HEK293 (cell line): Measurements from ENCODE around the gene EXOC8.

Source experiments
- CTCF ChIA-PET: fragments of 350-600 bp; formaldehyde crosslinking; extraction: SDS; loops from one replicate; lab custom pipeline; 2021; ENCODE audit warnings: antibody characterized with exemption; lab: Yijun Ruan, JAX
- POLR2A ChIA-PET: fragments of 300-600 bp; formaldehyde crosslinking; extraction: SDS; loops from one replicate; lab custom pipeline; 2020; ENCODE audit warnings: antibody characterized with exemption, inconsistent platforms; lab: Yijun Ruan, JAX
- H3K27ac ChIP-seq: fragments of 200-500 bp; sonication (Bioruptor generic); 2 replicates; pipeline ENCODE4 v1.5.1; 2014; ENCODE audit warnings: low read depth, low read length, control low read depth, inconsistent platforms; ENCODE audit errors: extremely low read depth
- H3K36me3 ChIP-seq, 2 experiments: fragments of 200-500 bp in 1 of 2; sonication (Bioruptor generic) in 1 of 2; 1 replicate in 1 of 2; 2 replicates in 1 of 2; pipeline ENCODE4 v1.5.1; 2014 to 2017; ENCODE audit warnings: inconsistent platforms in 2 of 2, low read length in 2 of 2; ENCODE audit not compliant: control insufficient read depth in 2 of 2, insufficient read depth in 1 of 2
- H3K4me1 ChIP-seq: fragments of 200-500 bp; sonication (Bioruptor generic); 2 replicates; pipeline ENCODE4 v1.5.1; 2014; ENCODE audit warnings: mild to moderate bottlenecking, low read length, inconsistent platforms; ENCODE audit not compliant: control insufficient read depth, insufficient read depth
- H3K4me3 ChIP-seq: 2 replicates; pipeline ENCODE4 v1.5.1; 2011; ENCODE audit warnings: low read depth, mild to moderate bottlenecking, control low read depth, low read length, moderate library complexity
- H3K9me3 ChIP-seq: fragments of 200-500 bp; sonication (Bioruptor generic); 2 replicates; pipeline ENCODE4 v1.5.1; 2014; ENCODE audit warnings: low read depth, low read length, inconsistent platforms; ENCODE audit not compliant: control insufficient read depth, insufficient read depth
- ATF2 ChIP-seq: fragments of 450-650 bp; formaldehyde crosslinking; IDR thresholded peaks from 2 replicates; pipeline ENCODE4 v1.5.1; 2016; ENCODE audit warnings: missing biosample characterization, missing genetic modification characterization, low read depth
- CTCF ChIP-seq: fragments of 450-650 bp; formaldehyde crosslinking; IDR thresholded peaks from 2 replicates; pipeline ENCODE4 v1.5.1; 2016; ENCODE audit warnings: missing biosample characterization, missing genetic modification characterization
- ELK4 ChIP-seq: IDR thresholded peaks from 2 replicates; pipeline ENCODE4 v1.6.1; 2011; ENCODE audit warnings: mild to moderate bottlenecking, low read depth, low read length, borderline replicate concordance
- IKZF3 ChIP-seq: fragments of 450-650 bp; IDR thresholded peaks from 2 replicates; pipeline ENCODE4 v1.5.0; 2018; ENCODE audit warnings: missing biosample characterization, mild to moderate bottlenecking, missing genetic modification characterization, moderate library complexity
- KLF16 ChIP-seq: fragments of 450-650 bp; formaldehyde crosslinking; IDR thresholded peaks from 2 replicates; pipeline ENCODE4 v1.5.1; 2017; ENCODE audit warnings: missing biosample characterization, missing genetic modification characterization
- KLF8 ChIP-seq: fragments of 450-650 bp; formaldehyde crosslinking; IDR thresholded peaks from 2 replicates; pipeline ENCODE4 v1.5.1; 2016; ENCODE audit warnings: missing biosample characterization, missing genetic modification characterization
- OSR2 ChIP-seq: fragments of 450-650 bp; formaldehyde crosslinking; IDR thresholded peaks from 2 replicates; pipeline ENCODE4 v1.5.1; 2016; ENCODE audit warnings: missing biosample characterization, missing genetic modification characterization
- PRDM1 ChIP-seq: fragments of 450-650 bp; formaldehyde crosslinking; IDR thresholded peaks from 2 replicates; pipeline ENCODE4; 2016; ENCODE audit warnings: missing biosample characterization, missing genetic modification characterization
- WT1 ChIP-seq: fragments of 450-650 bp; formaldehyde crosslinking; IDR thresholded peaks from 2 replicates; pipeline ENCODE4 v1.5.1; 2016; ENCODE audit warnings: missing biosample characterization, missing genetic modification characterization
- YY1 ChIP-seq: fragments of 450-650 bp; formaldehyde crosslinking; IDR thresholded peaks from 2 replicates; pipeline ENCODE4 v1.5.1; 2018; ENCODE audit warnings: missing biosample characterization, missing genetic modification characterization
- ZBTB8A ChIP-seq: fragments of 450-650 bp; formaldehyde crosslinking; IDR thresholded peaks from 2 replicates; pipeline ENCODE4 v1.5.1; 2016; ENCODE audit warnings: missing biosample characterization, missing genetic modification characterization
- ZEB2 ChIP-seq: fragments of 450-650 bp; formaldehyde crosslinking; IDR thresholded peaks from 2 replicates; pipeline ENCODE4 v1.5.1; 2016; ENCODE audit warnings: missing biosample characterization, missing genetic modification characterization
- ZFP69B ChIP-seq: fragments of 450-650 bp; formaldehyde crosslinking; IDR thresholded peaks from 2 replicates; pipeline ENCODE4 v1.5.1; 2016; ENCODE audit warnings: missing biosample characterization, missing genetic modification characterization
- ZNF169 ChIP-seq: fragments of 450-650 bp; formaldehyde crosslinking; IDR thresholded peaks from 2 replicates; pipeline ENCODE4 v1.5.1; 2016; ENCODE audit warnings: missing biosample characterization, missing genetic modification characterization
- ZNF239 ChIP-seq: fragments of 450-650 bp; formaldehyde crosslinking; IDR thresholded peaks from 2 replicates; pipeline ENCODE4 v1.5.1; 2016; ENCODE audit warnings: missing biosample characterization, missing genetic modification characterization
- ZNF302 ChIP-seq: fragments of 450-650 bp; formaldehyde crosslinking; IDR thresholded peaks from 2 replicates; pipeline ENCODE4 v1.5.1; 2016; ENCODE audit warnings: missing biosample characterization, missing genetic modification characterization, low read depth
- ZNF324 ChIP-seq: fragments of 450-650 bp; formaldehyde crosslinking; IDR thresholded peaks from 2 replicates; pipeline ENCODE4 v1.5.1; 2016; ENCODE audit warnings: missing biosample characterization, missing genetic modification characterization
- ZNF335 ChIP-seq: fragments of 450-650 bp; formaldehyde crosslinking; conservative IDR thresholded peaks from 2 replicates; pipeline ENCODE4 v1.5.1; 2016; ENCODE audit warnings: missing biosample characterization, missing genetic modification characterization
- ZNF354C ChIP-seq: fragments of 450-650 bp; formaldehyde crosslinking; IDR thresholded peaks from 2 replicates; pipeline ENCODE4 v1.5.1; 2016; ENCODE audit warnings: missing biosample characterization, missing genetic modification characterization, low read depth, borderline replicate concordance
- ZNF426 ChIP-seq: fragments of 450-650 bp; formaldehyde crosslinking; IDR thresholded peaks from 2 replicates; pipeline ENCODE4 v1.5.1; 2017; ENCODE audit warnings: missing biosample characterization, missing genetic modification characterization, mild to moderate bottlenecking, inconsistent platforms, moderate library complexity
- ZNF449 ChIP-seq: fragments of 450-650 bp; formaldehyde crosslinking; IDR thresholded peaks from 2 replicates; pipeline ENCODE4 v1.5.1; 2017; ENCODE audit warnings: missing biosample characterization, mild to moderate bottlenecking, missing genetic modification characterization, moderate library complexity
- ZNF561 ChIP-seq: fragments of 450-650 bp; IDR thresholded peaks from 2 replicates; pipeline ENCODE4 v1.5.1; 2018; ENCODE audit warnings: missing biosample characterization, missing genetic modification characterization, borderline replicate concordance
- ZNF596 ChIP-seq: fragments of 450-650 bp; IDR thresholded peaks from 2 replicates; pipeline ENCODE4 v1.5.0; 2018; ENCODE audit warnings: missing biosample characterization, mild to moderate bottlenecking, missing genetic modification characterization, moderate library complexity
- ZNF660 ChIP-seq: fragments of 450-650 bp; IDR thresholded peaks from 2 replicates; pipeline ENCODE4 v1.5.1; 2018; ENCODE audit warnings: missing biosample characterization, mild to moderate bottlenecking, missing genetic modification characterization
- ZSCAN5A ChIP-seq: fragments of 450-650 bp; formaldehyde crosslinking; IDR thresholded peaks from 2 replicates; pipeline ENCODE4 v1.5.1; 2016; ENCODE audit warnings: missing biosample characterization, missing genetic modification characterization

The EXOC8 gene

GRCh38 chr1:231364192-231364591 is 26.5 kb upstream of the EXOC8 start:
- no peak overlapping the region for H3K4me3 ChIP-seq
- no peaks in the 10 kb centered on the region for H3K9me3 ChIP-seq
- ChIA-PET CTCF (interaction anchor here (0.6 to 1.6 kb wide), 5 partner anchors 39 to 238 kb away, joined by 3 to 4 read pairs (median 3); no protein-coding TSS in a partner anchor), POLR2A (interaction anchor here (0.8 kb wide), 1 partner anchor 58 kb away, joined by 3 read pairs; the partner anchor contains the start of gene EGLN1)
- H3K4me1 ChIP-seq: peaks cover 10% of the 10 kb centered on the region; the same call in 1 of the 2 replicates
- H3K36me3 ChIP-seq: peaks cover 4 to 27% of the 10 kb centered on the region in 2 experiments
- H3K27ac ChIP-seq: no peak overlapping the region
- TF ChIP-seq ZNF169 (tag by site-specific recombination) (no peak), ZNF561 (tag by site-specific recombination) (no peak), IKZF3 (tag by site-specific recombination) (no peak), ATF2 (tag by site-specific recombination) (no peak), ZNF324 (tag by site-specific recombination) (no peak), ZNF596 (no peak), ELK4 (no peak), ZNF426 (tag by site-specific recombination) (no peak), ZBTB8A (tag by site-specific recombination) (no peak), ZNF302 (tag by site-specific recombination) (no peak), WT1 (0 out of 2 replicates have a peak, but pooled peaks have one; percentile 25), ZFP69B (tag by site-specific recombination) (no peak), ZNF449 (tag by site-specific recombination) (peak; percentile 90), ZNF335 (tag by site-specific recombination) (no peak), ZNF660 (no peak), OSR2 (tag by site-specific recombination) (no peak), ZSCAN5A (tag by site-specific recombination) (no peak), PRDM1 (tag by site-specific recombination) (peak; percentile 83), ZEB2 (no peak), YY1 (tag by site-specific recombination) (no peak), ZNF239 (no peak), KLF16 (tag by site-specific recombination) (no peak), KLF8 (no peak), CTCF (tag by site-specific recombination) (no peak), ZNF354C (tag by site-specific recombination) (no peak)
- TF ChIP-seq, all 188 proteins: peak for 3
